Keratinocyte (primary cell): Measurements from ENCODE around the gene PLEKHG4. TPM values are rescaled to one million over a fixed set of nuclear protein-coding genes. Genes with fewer than 3 reads are reported as not detected.
A peak's percentile ranks its signal among the peaks of the same experiment; 100 is the strongest.

Experiments
- DNase-seq: peaks from one replicate; pipeline ENCODE4 v3.0.0-alpha.2; 2011; ENCODE audit warnings: low read depth, missing footprints, low spot score
- FAIRE-seq: peaks from 2 replicates; lab custom pipeline; 2011; peaks lifted over from hg19 to GRCh38; lab: Jason Lieb, UNC
- H2AFZ ChIP-seq: 2 replicates; pipeline ENCODE4 v1.6.0; 2012; ENCODE audit warnings: low read length, control low read depth, inconsistent platforms; ENCODE audit not compliant: control insufficient read depth
- H3K27ac ChIP-seq: 2 replicates; pipeline ENCODE4 v1.5.1; 2011; ENCODE audit warnings: low read length; ENCODE audit not compliant: control insufficient read depth, insufficient read depth
- H3K27me3 ChIP-seq: 3 replicates; pipeline ENCODE4 v1.6.0; 2011; ENCODE audit warnings: low read length; ENCODE audit not compliant: control insufficient read depth, insufficient read depth; ENCODE audit errors: extremely low read depth
- H3K36me3 ChIP-seq, 2 experiments: 2 replicates in 1 of 2; 3 replicates in 1 of 2; pipeline ENCODE4 v1.5.1; 2011; ENCODE audit warnings: low read length in 2 of 2, mild to moderate bottlenecking in 1 of 2; ENCODE audit not compliant: control insufficient read depth in 2 of 2, insufficient read depth in 2 of 2; ENCODE audit errors: extremely low read depth in 1 of 2
- H3K4me1 ChIP-seq: 3 replicates; pipeline ENCODE4 v1.5.1; 2011; ENCODE audit warnings: low read length; ENCODE audit not compliant: control insufficient read depth, insufficient read depth; ENCODE audit errors: extremely low read depth
- H3K4me2 ChIP-seq: 3 replicates; pipeline ENCODE4 v1.6.0; 2011; ENCODE audit warnings: low read depth, low read length; ENCODE audit not compliant: control insufficient read depth, insufficient read depth; ENCODE audit errors: extremely low read depth
- H3K4me3 ChIP-seq, 3 experiments: fragments of 200-600 bp in 1 of 3; sonication (generic) in 1 of 3; 2 replicates in 2 of 3; 3 replicates in 1 of 3; pipeline ENCODE4 v1.5.1; 2011 to 2016; ENCODE audit warnings: low read length in 3 of 3, mild to moderate bottlenecking in 3 of 3, control low read depth in 2 of 3, inconsistent platforms in 1 of 3, low read depth in 1 of 3, mixed read lengths in 1 of 3, mixed run types in 1 of 3, moderate library complexity in 1 of 3; ENCODE audit not compliant: control insufficient read depth in 2 of 3, insufficient read depth in 2 of 3; ENCODE audit errors: extremely low read depth in 1 of 3
- H3K79me2 ChIP-seq: 2 replicates; pipeline ENCODE4 v1.6.0; 2012; ENCODE audit warnings: low read length; ENCODE audit not compliant: control insufficient read depth, insufficient read depth
- H3K9ac ChIP-seq: 3 replicates; pipeline ENCODE4 v1.6.0; 2011; ENCODE audit warnings: low read length; ENCODE audit not compliant: control insufficient read depth, insufficient read depth; ENCODE audit errors: extremely low read depth
- H3K9me1 ChIP-seq: 3 replicates; pipeline ENCODE4 v1.6.0; 2011; ENCODE audit warnings: low read length; ENCODE audit not compliant: control insufficient read depth, insufficient read depth; ENCODE audit errors: extremely low read depth
- H3K9me3 ChIP-seq: 2 replicates; pipeline ENCODE4 v1.5.1; 2012; ENCODE audit warnings: low read depth, low read length; ENCODE audit not compliant: control insufficient read depth
- H4K20me1 ChIP-seq: 3 replicates; pipeline ENCODE4 v1.6.0; 2011; ENCODE audit warnings: low read length; ENCODE audit not compliant: control insufficient read depth, insufficient read depth; ENCODE audit errors: extremely low read depth
- EZH2 ChIP-seq: IDR thresholded peaks from one replicate; pipeline ENCODE4 v1.6.1; 2012; ENCODE audit warnings: inconsistent platforms, mild to moderate bottlenecking, low read length, moderate library complexity
- dilution Hi-C: fragments of 300-500 bp; cut with MboI; formaldehyde crosslinking; loops from one replicate; pipeline ENCODE4 v1.7.0; 2020; ENCODE audit warnings: low sequenced_read_pairs; ENCODE audit not compliant: extremely low pct_ligation_motif_present
- polyA plus RNA-seq, 5 experiments: library from polyadenylated mRNA; depleted of rRNA in 3 of 5; stranded (reverse) in 3 of 5; stranded (forward) in 1 of 5; unstranded in 1 of 5; fragments of >200 nt; gene quantifications; 1 replicate in 1 of 5; 2 replicates in 3 of 5; 3 replicates in 1 of 5; pipeline versions ENCODE4 v1.2.1 to v1.2.3, GENCODE V29; 2011 to 2012; ENCODE audit warnings: missing spikeins in 2 of 5, low read depth in 1 of 5, low replicate concordance in 1 of 5
- TF ChIP-seq, protein P1 (sequence below), 3 experiments: IDR thresholded peaks in 1 of 3; conservative IDR thresholded peaks in 1 of 3; optimal IDR thresholded peaks in 1 of 3; 2 replicates in 2 of 3; 3 replicates in 1 of 3; pipeline versions ENCODE3 to v1.5.1; 2011; ENCODE audit warnings: low read length in 3 of 3, mild to moderate bottlenecking in 3 of 3, moderate library complexity in 2 of 3, control low read depth in 1 of 3, inconsistent platforms in 1 of 3; ENCODE audit not compliant: insufficient read depth in 2 of 3; ENCODE audit errors: extremely low read depth in 1 of 3

The PLEKHG4 gene
- polyA plus RNA-seq, 1 donor (not counting 4 experiments of a cell fraction or from before 2014, with no cell fraction given) = 1.3 TPM

DNA sequence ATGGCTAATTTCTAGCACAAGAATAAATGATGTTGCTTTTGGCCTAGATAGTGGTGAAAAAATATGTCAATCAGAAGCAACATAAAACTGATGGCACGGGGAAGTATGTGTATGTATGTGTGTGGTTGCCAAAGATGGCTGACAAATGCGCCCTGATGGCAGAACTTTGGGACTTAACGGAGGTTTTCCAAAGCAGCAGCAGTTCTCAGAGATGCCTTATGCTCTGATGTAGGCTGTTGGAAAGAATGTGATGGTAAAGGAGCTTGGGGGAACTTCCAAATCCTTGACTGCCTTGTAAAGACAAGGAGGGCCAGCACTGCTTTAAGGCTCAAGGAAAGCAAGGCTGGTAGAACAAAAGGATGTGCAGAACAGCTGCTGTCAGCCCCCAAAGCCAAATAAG lies 31.2 kb downstream of the PLEKHG4 start:
- FAIRE-seq (no peak), DNase-seq (no peak)
- Histone ChIP-seq H4K20me1 (no peaks in the 10 kb centered on the region), H3K36me3 (no peaks in the 10 kb centered on the region), H3K9me1 (no peaks in the 10 kb centered on the region), H3K27ac (no peak overlapping the region), H3K9me3 (no peaks in the 10 kb centered on the region), H3K9ac (no peak overlapping the region), H3K4me1 (peaks cover 12% of the 10 kb centered on the region), H3K4me2 (no peak overlapping the region), H3K4me3 (no peak overlapping the region), H3K79me2 (no peaks in the 10 kb centered on the region), H3K27me3 (no peaks in the 10 kb centered on the region), H2AFZ (no peak overlapping the region)
- TF ChIP-seq, protein P1, sequence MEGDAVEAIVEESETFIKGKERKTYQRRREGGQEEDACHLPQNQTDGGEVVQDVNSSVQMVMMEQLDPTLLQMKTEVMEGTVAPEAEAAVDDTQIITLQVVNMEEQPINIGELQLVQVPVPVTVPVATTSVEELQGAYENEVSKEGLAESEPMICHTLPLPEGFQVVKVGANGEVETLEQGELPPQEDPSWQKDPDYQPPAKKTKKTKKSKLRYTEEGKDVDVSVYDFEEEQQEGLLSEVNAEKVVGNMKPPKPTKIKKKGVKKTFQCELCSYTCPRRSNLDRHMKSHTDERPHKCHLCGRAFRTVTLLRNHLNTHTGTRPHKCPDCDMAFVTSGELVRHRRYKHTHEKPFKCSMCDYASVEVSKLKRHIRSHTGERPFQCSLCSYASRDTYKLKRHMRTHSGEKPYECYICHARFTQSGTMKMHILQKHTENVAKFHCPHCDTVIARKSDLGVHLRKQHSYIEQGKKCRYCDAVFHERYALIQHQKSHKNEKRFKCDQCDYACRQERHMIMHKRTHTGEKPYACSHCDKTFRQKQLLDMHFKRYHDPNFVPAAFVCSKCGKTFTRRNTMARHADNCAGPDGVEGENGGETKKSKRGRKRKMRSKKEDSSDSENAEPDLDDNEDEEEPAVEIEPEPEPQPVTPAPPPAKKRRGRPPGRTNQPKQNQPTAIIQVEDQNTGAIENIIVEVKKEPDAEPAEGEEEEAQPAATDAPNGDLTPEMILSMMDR (optimal IDR thresholded peaks at IDR 0.05 in 1 of 3, IDR thresholded peaks at IDR 0.05 in 1 of 3, conservative IDR thresholded peaks at IDR 0.05 in 1 of 3; ENCODE audit: extremely low read depth in 1 of 3, insufficient read depth in 2 of 3, low read length in 3 of 3) = no peak
- TF ChIP-seq EZH2 = no peak
- dilution Hi-C loops = no loop called here

DNA sequence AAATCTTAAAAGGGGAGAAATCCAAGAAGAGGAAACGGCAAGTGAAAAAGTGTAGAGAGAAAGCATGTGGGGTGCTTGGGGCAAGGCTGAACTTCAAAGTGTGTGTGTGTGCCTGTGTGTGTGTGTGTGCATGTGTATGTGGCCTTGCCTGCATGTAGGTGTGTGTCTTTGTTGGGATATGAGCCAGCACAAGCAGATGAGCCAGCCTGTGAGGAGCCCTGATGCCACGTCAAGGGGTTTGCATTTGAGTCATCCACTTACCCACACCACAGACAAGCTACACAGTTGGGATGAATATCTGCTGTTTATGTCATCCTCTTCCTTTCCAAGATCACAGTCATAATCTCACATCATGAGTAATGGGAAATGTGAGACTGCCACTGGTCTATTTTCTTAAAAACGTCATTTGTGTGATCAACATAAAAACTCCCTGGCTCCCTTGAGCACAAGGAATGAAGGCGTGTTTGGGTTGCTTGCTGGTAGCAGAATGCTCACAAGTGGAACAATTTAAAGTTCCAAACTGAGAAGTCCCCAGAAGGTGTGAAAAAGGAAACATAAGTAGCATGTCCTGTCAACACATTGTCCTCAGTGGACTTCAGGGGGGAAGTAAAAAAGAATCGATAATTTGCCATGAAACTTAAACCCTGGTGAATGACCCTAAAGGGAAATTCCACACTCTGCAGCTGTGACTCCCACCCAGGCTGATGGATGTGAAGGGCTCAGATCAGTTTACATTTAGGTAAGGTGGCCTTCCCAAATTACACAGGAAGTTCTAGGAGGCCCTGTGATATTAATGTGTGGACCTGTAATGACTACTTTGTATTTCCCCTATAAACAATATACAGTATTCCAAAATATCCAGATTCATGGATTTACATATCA lies 32.5 kb downstream of the PLEKHG4 start:
- no peaks in the 10 kb centered on the region for H3K27me3 ChIP-seq
- peak overlapping the region; percentile 59 for H3K4me2 ChIP-seq
- no peaks in the 10 kb centered on the region for H4K20me1 ChIP-seq
- no peak overlapping the region for H2AFZ ChIP-seq
- H3K27ac ChIP-seq = peak overlapping the region; percentile 76
- no peaks in the 10 kb centered on the region for H3K79me2 ChIP-seq
- H3K9me3 ChIP-seq = no peaks in the 10 kb centered on the region
- DNase-seq (peak; percentile 100), FAIRE-seq (peak; percentile 89)
- no peaks in the 10 kb centered on the region for H3K36me3 ChIP-seq
- no peaks in the 10 kb centered on the region for H3K9me1 ChIP-seq
- peak overlapping the region; percentile 23 for H3K9ac ChIP-seq
- H3K4me3 ChIP-seq = no peak overlapping the region
- dilution Hi-C loops = no loop called here
- TF ChIP-seq EZH2 = no peak
- TF ChIP-seq, protein P1 (optimal IDR thresholded peaks at IDR 0.05 in 1 of 3, IDR thresholded peaks at IDR 0.05 in 1 of 3, conservative IDR thresholded peaks at IDR 0.05 in 1 of 3; ENCODE audit: extremely low read depth in 1 of 3, insufficient read depth in 2 of 3, low read length in 3 of 3) = no peak
- peaks cover 12% of the 10 kb centered on the region for H3K4me1 ChIP-seq
